ENCODE data around the gene PALB2. TPM values are rescaled to one million over a fixed set of nuclear protein-coding genes. Genes with fewer than 3 reads are reported as not detected.

Gene PALB2
- polyA plus RNA-seq (2011; rRNA removed) (5.3 and 6.5 TPM in 2 replicates), polyA minus RNA-seq (2011; rRNA and poly(A)+ RNA removed) (6.4 and 8.3 TPM in 2 replicates)

GRCh38 chr16:23640931-23641765 lies at the start of gene PALB2, which contains the start of gene DCTN5:
Gene PALB2, minus strand, starts transcription at chr16:23641310. Its CDS starts 153 bp downstream, at chr16:23641157.
Gene DCTN5, plus strand, starts transcription at chr16:23641466. Its CDS starts 77 bp downstream, at chr16:23641543.
- ChIA-PET CTCF (no interaction called here), POLR2A (interaction anchor here (0.9 to 2.5 kb wide), 3 partner anchors 8 to 84 kb away, joined by 4 to 20 read pairs (median 10); partner anchors contain the start of genes EARS2 and UBFD1)
- peak; percentile 75 for DNase-seq (ENCODE audit: low read depth, low spot score)
- H3K27ac ChIP-seq (ENCODE audit: low read depth, low read length): peak within 1 kb of the TSS; percentile 68
- peak within 1 kb of the TSS; percentile 100 for H3K4me3 ChIP-seq (ENCODE audit: low read depth, low read length)
- peaks cover 4% of the 10 kb centered on the region; the same call in 1 of the 2 replicates for H3K9me3 ChIP-seq (ENCODE audit: control insufficient read depth, insufficient read depth, low read length)
- TF ChIP-seq, protein P1, sequence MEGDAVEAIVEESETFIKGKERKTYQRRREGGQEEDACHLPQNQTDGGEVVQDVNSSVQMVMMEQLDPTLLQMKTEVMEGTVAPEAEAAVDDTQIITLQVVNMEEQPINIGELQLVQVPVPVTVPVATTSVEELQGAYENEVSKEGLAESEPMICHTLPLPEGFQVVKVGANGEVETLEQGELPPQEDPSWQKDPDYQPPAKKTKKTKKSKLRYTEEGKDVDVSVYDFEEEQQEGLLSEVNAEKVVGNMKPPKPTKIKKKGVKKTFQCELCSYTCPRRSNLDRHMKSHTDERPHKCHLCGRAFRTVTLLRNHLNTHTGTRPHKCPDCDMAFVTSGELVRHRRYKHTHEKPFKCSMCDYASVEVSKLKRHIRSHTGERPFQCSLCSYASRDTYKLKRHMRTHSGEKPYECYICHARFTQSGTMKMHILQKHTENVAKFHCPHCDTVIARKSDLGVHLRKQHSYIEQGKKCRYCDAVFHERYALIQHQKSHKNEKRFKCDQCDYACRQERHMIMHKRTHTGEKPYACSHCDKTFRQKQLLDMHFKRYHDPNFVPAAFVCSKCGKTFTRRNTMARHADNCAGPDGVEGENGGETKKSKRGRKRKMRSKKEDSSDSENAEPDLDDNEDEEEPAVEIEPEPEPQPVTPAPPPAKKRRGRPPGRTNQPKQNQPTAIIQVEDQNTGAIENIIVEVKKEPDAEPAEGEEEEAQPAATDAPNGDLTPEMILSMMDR (IDR thresholded peaks at IDR 0.05; ENCODE audit: low read depth, low read length): no peak
- H3K27me3 ChIP-seq (ENCODE audit: control insufficient read depth, insufficient read depth, low read length): no peaks in the 10 kb centered on the region

- TF ChIP-seq, protein P1 (IDR thresholded peaks at IDR 0.05; ENCODE audit: low read depth, low read length): no peak
- no peak overlapping the region for H3K4me3 ChIP-seq (ENCODE audit: low read depth, low read length)
- ChIA-PET POLR2A (interaction anchor here (2.3 kb wide), 1 partner anchor 10 kb away, joined by 9 read pairs; the partner anchor contains the start of gene PLK1), CTCF (interaction anchor here (0.5 to 2.6 kb wide), 2 partner anchors 38 to 829 kb away, joined by 3 to 7 read pairs; no protein-coding TSS in a partner anchor)
- no peaks in the 10 kb centered on the region for H3K9me3 ChIP-seq (ENCODE audit: control insufficient read depth, insufficient read depth, low read length)
- no peaks in the 10 kb centered on the region for H3K27me3 ChIP-seq (ENCODE audit: control insufficient read depth, insufficient read depth, low read length)
- DNase-seq (ENCODE audit: low read depth, low spot score): no peak
- H3K27ac ChIP-seq (ENCODE audit: low read depth, low read length): no peak overlapping the region
These were observed 48.5 kb upstream of the PALB2 start for GRCh38 chr16:23689442-23690187.

DNA sequence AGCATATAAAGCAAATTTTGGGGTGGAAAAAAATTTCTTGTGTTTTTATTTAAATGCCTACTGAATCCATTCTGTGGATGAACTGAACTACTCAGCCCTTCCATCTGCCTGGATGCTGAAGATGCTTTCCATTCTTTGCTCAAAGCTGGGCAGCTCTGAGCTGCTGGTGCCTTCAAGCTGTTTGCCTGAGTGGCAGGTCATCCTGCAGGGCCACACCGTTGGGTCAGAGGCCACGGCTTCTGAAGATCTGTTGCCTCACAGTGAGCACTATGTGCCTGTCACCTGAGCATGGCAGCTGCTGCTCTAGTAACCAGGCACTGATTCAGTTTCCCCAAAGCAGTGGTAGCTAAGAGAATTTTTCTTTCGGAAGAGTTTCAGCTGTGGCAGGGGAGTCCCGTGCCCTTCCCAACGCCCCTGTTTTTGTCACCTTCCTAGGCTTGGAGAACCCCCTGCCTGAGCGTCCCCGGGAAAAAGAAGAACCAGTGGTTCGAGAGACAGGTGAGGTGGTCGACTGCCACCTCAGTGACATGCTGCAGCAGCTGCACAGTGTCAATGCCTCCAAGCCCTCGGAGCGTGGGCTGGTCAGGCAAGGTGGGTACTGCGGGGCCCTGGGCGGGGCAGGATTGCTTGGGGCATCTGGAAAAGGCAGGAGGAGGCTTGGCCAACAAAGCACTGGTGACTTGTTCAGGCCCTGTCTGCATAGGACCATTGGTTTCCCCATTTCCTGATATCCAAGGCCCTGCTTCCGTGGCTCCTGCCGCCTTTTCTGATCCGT lies 46.1 kb upstream of the PALB2 start:
- no peak overlapping the region for H3K4me3 ChIP-seq (ENCODE audit: low read depth, low read length)
- CTCF ChIA-PET: no interaction called here
- no peak overlapping the region for H3K27ac ChIP-seq (ENCODE audit: low read depth, low read length)
- TF ChIP-seq, protein P1 (IDR thresholded peaks at IDR 0.05; ENCODE audit: low read depth, low read length): no peak
- DNase-seq (ENCODE audit: low read depth, low spot score): no peak
- no peaks in the 10 kb centered on the region for H3K27me3 ChIP-seq (ENCODE audit: control insufficient read depth, insufficient read depth, low read length)
- no peaks in the 10 kb centered on the region for H3K9me3 ChIP-seq (ENCODE audit: control insufficient read depth, insufficient read depth, low read length)
- POLR2A ChIA-PET: no interaction called here

- no peaks in the 10 kb centered on the region for H3K27me3 ChIP-seq (ENCODE audit: control insufficient read depth, insufficient read depth, low read length)
- ChIA-PET POLR2A (no interaction called here), CTCF (interaction anchor here (0.5 to 1.1 kb wide), 2 partner anchors 44 to 223 kb away, joined by 5 to 6 read pairs; no protein-coding TSS in a partner anchor)
- H3K27ac ChIP-seq (ENCODE audit: low read depth, low read length): no peak overlapping the region
- H3K4me3 ChIP-seq (ENCODE audit: low read depth, low read length): no peak overlapping the region
- DNase-seq (ENCODE audit: low read depth, low spot score): no peak
- TF ChIP-seq, protein P1 (IDR thresholded peaks at IDR 0.05; ENCODE audit: low read depth, low read length): no peak
- no peaks in the 10 kb centered on the region; the same call in 1 of the 2 replicates for H3K9me3 ChIP-seq (ENCODE audit: control insufficient read depth, insufficient read depth, low read length)
These were observed 42.4 kb upstream of the PALB2 start for GRCh38 chr16:23683487-23683886.

All from AG04450 (cell line).